ENCODE results near the gene RHO.
"Not testable (repeated sequence)": the region's sequence is repeated elsewhere in the genome, so short reads cannot be mapped to it uniquely, and the experiment has no call there.

Gene RHO

GRCh38 chr3:129486664-129487035 is 41.8 kb upstream of the RHO start:
- no peak for DNase-seq (ENCODE audit: low read depth)
- H3K4me3 ChIP-seq (ENCODE audit: low read length) = peak overlapping the region; percentile 10
- no peak for TF ChIP-seq CTCF (conservative IDR thresholded peaks at IDR 0.05; ENCODE audit: low read length)

- no peak for TF ChIP-seq CTCF (conservative IDR thresholded peaks at IDR 0.05; ENCODE audit: low read length)
- H3K4me3 ChIP-seq (ENCODE audit: low read length) = no peak overlapping the region
- DNase-seq (ENCODE audit: low read depth) = peak; percentile 28
Measured at GRCh38 chr3:129487183-129487867, 41.1 kb upstream of the RHO start.

GRCh38 chr3:129487868-129488335 is 40.5 kb upstream of the RHO start:
- not testable (repeated sequence) for DNase-seq (ENCODE audit: low read depth); H3K4me3 ChIP-seq (ENCODE audit: low read length)

- not testable (repeated sequence) for DNase-seq (ENCODE audit: low read depth); H3K4me3 ChIP-seq (ENCODE audit: low read length)
Measured at GRCh38 chr3:129489258-129489657, 39.2 kb upstream of the RHO start.

GRCh38 chr3:129490273-129490675 is 38.2 kb upstream of the RHO start:
- H3K4me3 ChIP-seq (ENCODE audit: low read length) = no peak overlapping the region
- DNase-seq (ENCODE audit: low read depth) = peak; percentile 92
- TF ChIP-seq CTCF (conservative IDR thresholded peaks at IDR 0.05; ENCODE audit: low read length) = peak; percentile 95

GRCh38 chr3:129491077-129491476 is 37.4 kb upstream of the RHO start:
- DNase-seq (ENCODE audit: low read depth) = not testable (repeated sequence)

GRCh38 chr3:129491794-129492193 is 36.6 kb upstream of the RHO start:
- no peak overlapping the region for H3K4me3 ChIP-seq (ENCODE audit: low read length)
- no peak for TF ChIP-seq CTCF (conservative IDR thresholded peaks at IDR 0.05; ENCODE audit: low read length)
- no peak for DNase-seq (ENCODE audit: low read depth)

More at GRCh38 chr3:129491077-129491476, 37.4 kb upstream of the RHO start:
- not testable (repeated sequence) for H3K4me3 ChIP-seq (ENCODE audit: low read length)

- TF ChIP-seq CTCF (conservative IDR thresholded peaks at IDR 0.05; ENCODE audit: low read length) = no peak
- DNase-seq (ENCODE audit: low read depth) = no peak
Measured at GRCh38 chr3:129492691-129493090, 35.7 kb upstream of the RHO start.

GRCh38 chr3:129493206-129493605 is 35.2 kb upstream of the RHO start:
- TF ChIP-seq CTCF (conservative IDR thresholded peaks at IDR 0.05; ENCODE audit: low read length) = no peak
- no peak overlapping the region for H3K4me3 ChIP-seq (ENCODE audit: low read length)
- no peak for DNase-seq (ENCODE audit: low read depth)

More at GRCh38 chr3:129492691-129493090, 35.7 kb upstream of the RHO start:
- H3K4me3 ChIP-seq (ENCODE audit: low read length) = no peak overlapping the region

GRCh38 chr3:129494499-129494898 is 33.9 kb upstream of the RHO start:
- H3K4me3 ChIP-seq (ENCODE audit: low read length) = not testable (repeated sequence)
- DNase-seq (ENCODE audit: low read depth) = peak; percentile 8

- DNase-seq (ENCODE audit: low read depth) = peak; percentile 81
- not testable (repeated sequence) for H3K4me3 ChIP-seq (ENCODE audit: low read length)
Measured at GRCh38 chr3:129495006-129495639, 33.3 kb upstream of the RHO start.

GRCh38 chr3:129497876-129498275 is 30.6 kb upstream of the RHO start:
- DNase-seq (ENCODE audit: low read depth); H3K4me3 ChIP-seq (ENCODE audit: low read length): not testable (repeated sequence)

Data from AG10803 (cell line).